B cell (primary cell): Measurements from ENCODE around the gene KCNJ18. TPM values are rescaled to one million over a fixed set of nuclear protein-coding genes. Genes with fewer than 3 reads are reported as not detected.
"Not testable (repeated sequence)": the region's sequence is repeated elsewhere in the genome, so short reads cannot be mapped to it uniquely, and the experiment has no call there.

Experiments
- ATAC-seq: fragments of 200-7000 bp; cut with Tn5 transposase; one replicate; pipeline ENCODE4 v1.10.0; 2021; ENCODE audit warnings: low read depth, mild to moderate bottlenecking, moderate number of reproducible peaks, moderate library complexity
- CTCF ChIA-PET: fragments of 350-600 bp; sonication (Branson Sonifier 250); formaldehyde crosslinking; loops from one replicate; lab custom pipeline; 2021; ENCODE audit warnings: antibody characterized with exemption, inconsistent platforms; lab: Charles Lee
- POLR2A ChIA-PET: fragments of 350-600 bp; sonication (Branson Sonifier 250); formaldehyde crosslinking; loops from one replicate; lab custom pipeline; 2021; ENCODE audit warnings: antibody characterized with exemption; lab: Charles Lee
- DNase-seq: peaks from one replicate; pipeline ENCODE4 v3.0.0; 2013
- H2AFZ ChIP-seq: 2 replicates; pipeline ENCODE4 v1.6.1; 2012; ENCODE audit warnings: mild to moderate bottlenecking, low read depth, low read length; ENCODE audit not compliant: insufficient read depth, poor library complexity, severe bottlenecking
- H3K27ac ChIP-seq, 2 donors: 1 replicate in 1 of 2; 2 replicates in 1 of 2; pipeline ENCODE4 v1.5.1; 2012 to 2013; ENCODE audit warnings: low read length in 2 of 2, mild to moderate bottlenecking in 2 of 2, moderate library complexity in 1 of 2
- H3K27me3 ChIP-seq, 4 experiments: fragments of 200-600 bp in 1 of 4; sonication (generic) in 1 of 4; replicated peaks in 1 of 4; 1 replicate in 2 of 4; 2 replicates in 2 of 4; pipeline versions ENCODE4 v1.6.1 to v1.7.0; 2013 to 2016; ENCODE audit warnings: low read length in 3 of 4, mild to moderate bottlenecking in 2 of 4, mixed read lengths in 1 of 4, moderate library complexity in 1 of 4; ENCODE audit not compliant: insufficient read depth in 4 of 4, control insufficient read depth in 3 of 4; ENCODE audit errors: control extremely low read depth in 1 of 4
- H3K36me3 ChIP-seq, 2 experiments: replicated peaks in 1 of 2; 1 replicate in 1 of 2; 2 replicates in 1 of 2; pipeline versions ENCODE4 v1.6.1 to v1.7.1; 2013; ENCODE audit warnings: low read length in 1 of 2; ENCODE audit not compliant: insufficient read depth in 2 of 2, control insufficient read depth in 1 of 2; ENCODE audit errors: control extremely low read depth in 1 of 2, extremely low read depth in 1 of 2
- H3K4me1 ChIP-seq, 2 donors: fragments of 200-600 bp in 1 of 2; sonication (generic) in 1 of 2; 1 replicate in 1 of 2; 2 replicates in 1 of 2; pipeline versions ENCODE4 v1.5.1 to v1.6.1; 2013 to 2017; ENCODE audit warnings: low read length in 2 of 2; ENCODE audit not compliant: control insufficient read depth in 2 of 2, insufficient read depth in 2 of 2
- H3K4me2 ChIP-seq: replicated peaks from 2 replicates; pipeline ENCODE3; 2012; ENCODE audit warnings: mild to moderate bottlenecking, low read depth, low read length; ENCODE audit not compliant: poor library complexity, severe bottlenecking
- H3K4me3 ChIP-seq, 5 experiments: fragments of 200-600 bp in 1 of 5; sonication (generic) in 1 of 5; 1 replicate in 3 of 5; 2 replicates in 2 of 5; pipeline versions ENCODE4 v1.5.1 to v1.7.0; 2011 to 2016; ENCODE audit warnings: low read length in 4 of 5, mild to moderate bottlenecking in 4 of 5, low read depth in 2 of 5, control low read depth in 1 of 5, moderate library complexity in 1 of 5; ENCODE audit not compliant: insufficient read depth in 1 of 5; ENCODE audit errors: control extremely low read depth in 1 of 5, extremely low read depth in 1 of 5
- H3K79me2 ChIP-seq: fragments of 200-600 bp; sonication (generic); one replicate; pipeline ENCODE4 v1.6.0; 2016; ENCODE audit warnings: low read length; ENCODE audit not compliant: control insufficient read depth, insufficient read depth
- H3K9ac ChIP-seq: fragments of 200-600 bp; sonication (generic); 2 replicates; pipeline ENCODE4 v1.6.1; 2017; ENCODE audit warnings: mild to moderate bottlenecking, low read length, moderate library complexity
- H3K9me3 ChIP-seq, 3 donors: one replicate each; pipeline versions ENCODE4 v1.6.1 to v1.7.1; 2013; ENCODE audit warnings: low read length in 2 of 3; ENCODE audit not compliant: control insufficient read depth in 2 of 3, insufficient read depth in 1 of 3; ENCODE audit errors: control extremely low read depth in 1 of 3
- H4K20me1 ChIP-seq: 2 replicates; pipeline ENCODE4 v1.6.0; 2012; ENCODE audit warnings: mild to moderate bottlenecking, low read length; ENCODE audit not compliant: insufficient read depth, control insufficient read depth, poor library complexity, severe bottlenecking
- H3K27ac Mint-ChIP-seq: one replicate; pipeline ENCODE4 v1.8.0; 2021; ENCODE audit warnings: mixed read lengths
- H3K27me3 Mint-ChIP-seq: one replicate; pipeline ENCODE4 v1.8.0; 2021; ENCODE audit warnings: mixed read lengths
- H3K4me1 Mint-ChIP-seq: one replicate; pipeline ENCODE4 v1.8.0; 2021; ENCODE audit warnings: mixed read lengths
- H3K4me3 Mint-ChIP-seq: one replicate; pipeline ENCODE4 v1.8.0; 2021; ENCODE audit warnings: mixed read lengths
- H3K9me3 Mint-ChIP-seq: one replicate; pipeline ENCODE4 v1.8.0; 2022; ENCODE audit warnings: mixed read lengths; ENCODE audit not compliant: insufficient read depth
- EZH2 ChIP-seq: IDR thresholded peaks from 2 replicates; pipeline ENCODE4 v1.6.1; 2012; ENCODE audit warnings: borderline replicate concordance, low read depth, mild to moderate bottlenecking, moderate library complexity, low read length; ENCODE audit not compliant: insufficient read depth, poor library complexity, severe bottlenecking
- WGBS: methylation state at CpG from one replicate; pipeline ENCODE4 v1.1.5; 2013; ENCODE audit warnings: missing lambda C conversion rate; ENCODE audit not compliant: insufficient coverage; 5-methylcytosine and 5-hydroxymethylcytosine counted together
- intact Hi-C: fragments of 100-400 bp; cut with micrococcal nuclease; formaldehyde crosslinking; loops from one replicate; pipeline ENCODE4 v1.10.0; 2022
- polyA plus RNA-seq: library from polyadenylated mRNA; depleted of rRNA; stranded (reverse); fragments of >200 nt; gene quantifications from 2 replicates; pipeline ENCODE4 v1.2.3, GENCODE V29; 2012
- total RNA-seq, 2 donors: library from RNA; stranded (reverse); fragments of 120-200 nt in 1 of 2; gene quantifications; 1 replicate in 1 of 2; 2 replicates in 1 of 2; pipeline versions ENCODE4 v1.2.3 to v1.2.4, GENCODE V29; 2013 to 2022
- TF ChIP-seq, protein P1 (sequence below): fragments of 200-600 bp; IDR thresholded peaks from one replicate; pipeline ENCODE4 v1.8.0; 2022; ENCODE audit warnings: antibody characterized with exemption, mild to moderate bottlenecking

KCNJ18 gene
- total and polyA plus RNA-seq, 2 donors (not counting 1 experiment from before 2014, with no cell fraction given), result not detected

DNA sequence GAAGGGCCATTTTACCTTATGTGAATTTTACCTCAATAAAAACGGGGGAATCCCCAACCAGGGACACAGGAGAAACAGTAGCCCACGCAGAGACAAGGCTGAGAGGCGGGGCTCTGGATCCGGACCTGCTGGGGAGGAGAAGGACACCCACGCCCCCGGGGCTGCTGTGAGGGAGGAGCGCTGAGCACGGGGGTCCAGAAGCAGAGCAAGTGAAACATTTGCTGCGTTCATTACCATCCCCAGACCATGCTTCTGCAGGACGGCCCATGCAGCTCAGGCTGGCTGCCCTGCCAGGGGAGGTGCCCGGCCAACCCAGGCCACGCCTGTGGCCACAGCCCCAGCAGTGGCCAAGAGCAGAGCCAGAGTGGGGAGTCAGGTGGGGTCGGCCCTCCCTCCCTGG, 50.0 kb downstream of the KCNJ18 start:
- TF ChIP-seq, protein P1, sequence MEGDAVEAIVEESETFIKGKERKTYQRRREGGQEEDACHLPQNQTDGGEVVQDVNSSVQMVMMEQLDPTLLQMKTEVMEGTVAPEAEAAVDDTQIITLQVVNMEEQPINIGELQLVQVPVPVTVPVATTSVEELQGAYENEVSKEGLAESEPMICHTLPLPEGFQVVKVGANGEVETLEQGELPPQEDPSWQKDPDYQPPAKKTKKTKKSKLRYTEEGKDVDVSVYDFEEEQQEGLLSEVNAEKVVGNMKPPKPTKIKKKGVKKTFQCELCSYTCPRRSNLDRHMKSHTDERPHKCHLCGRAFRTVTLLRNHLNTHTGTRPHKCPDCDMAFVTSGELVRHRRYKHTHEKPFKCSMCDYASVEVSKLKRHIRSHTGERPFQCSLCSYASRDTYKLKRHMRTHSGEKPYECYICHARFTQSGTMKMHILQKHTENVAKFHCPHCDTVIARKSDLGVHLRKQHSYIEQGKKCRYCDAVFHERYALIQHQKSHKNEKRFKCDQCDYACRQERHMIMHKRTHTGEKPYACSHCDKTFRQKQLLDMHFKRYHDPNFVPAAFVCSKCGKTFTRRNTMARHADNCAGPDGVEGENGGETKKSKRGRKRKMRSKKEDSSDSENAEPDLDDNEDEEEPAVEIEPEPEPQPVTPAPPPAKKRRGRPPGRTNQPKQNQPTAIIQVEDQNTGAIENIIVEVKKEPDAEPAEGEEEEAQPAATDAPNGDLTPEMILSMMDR, result no peak
- no peak for TF ChIP-seq EZH2

DNA sequence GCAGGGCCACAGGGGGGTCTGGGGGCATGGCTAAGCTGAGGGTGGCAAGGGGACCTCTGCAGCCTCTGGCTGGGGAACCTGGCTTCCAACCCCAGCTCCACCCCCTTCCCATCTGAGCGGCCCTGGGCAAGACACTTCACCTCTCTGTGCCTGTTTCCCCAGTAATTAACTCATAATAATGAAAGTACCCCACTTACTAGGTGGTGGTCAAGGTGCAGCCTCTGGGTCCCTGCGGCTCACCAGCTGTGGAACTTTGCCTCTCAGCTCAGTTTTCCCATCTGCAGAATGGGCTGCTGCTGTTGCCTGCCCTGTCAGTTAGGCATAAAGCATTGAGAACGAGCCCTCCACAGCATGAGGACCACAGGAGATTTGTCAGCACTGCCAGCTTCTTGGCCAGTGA, 51.8 kb downstream of the KCNJ18 start:
- H3K79me2 ChIP-seq, H3K27me3 Mint-ChIP-seq, H3K4me3 Mint-ChIP-seq, ATAC-seq, H3K4me3 ChIP-seq, H3K27ac ChIP-seq, H3K9me3 ChIP-seq, CTCF ChIA-PET, POLR2A ChIA-PET, H3K36me3 ChIP-seq, H3K9me3 Mint-ChIP-seq, H3K4me2 ChIP-seq, H3K27ac Mint-ChIP-seq, intact Hi-C loops, H4K20me1 ChIP-seq, H3K27me3 ChIP-seq, DNase-seq, H3K9ac ChIP-seq, H3K4me1 ChIP-seq, H3K4me1 Mint-ChIP-seq, H2AFZ ChIP-seq: not testable (repeated sequence)
- no CpG with 5 or more reads among the region's 3 CpGs for WGBS

More for the DNA sequence above, 50.0 kb downstream of the KCNJ18 start:
- DNase-seq, result no peak
- Histone ChIP-seq H2AFZ (no peak overlapping the region), H3K27me3 (no peaks in the 10 kb centered on the region), H3K9me3 (peaks cover 0 to under 1% (median 0%) of the 10 kb centered on the region in 3 donors), H3K4me1 (no peaks in the 10 kb centered on the region), H3K79me2 (no peaks in the 10 kb centered on the region), H3K4me3 (no peak overlapping the region), H3K4me2 (no peak overlapping the region), H3K27ac (no peak overlapping the region), H4K20me1 (no peaks in the 10 kb centered on the region), H3K9ac (no peak overlapping the region), H3K36me3 (no peaks in the 10 kb centered on the region)
- intact Hi-C loops, result no loop called here
- 61% methylated on average over 6 of the region's 13 CpGs for WGBS
- no peak overlapping the region for H3K4me3 Mint-ChIP-seq
- no peaks in the 10 kb centered on the region for H3K27me3 Mint-ChIP-seq
- ATAC-seq, result no peak
- ChIA-PET POLR2A (no interaction called here), CTCF (no interaction called here)
- H3K4me1 Mint-ChIP-seq, result no peaks in the 10 kb centered on the region
- no peak overlapping the region for H3K27ac Mint-ChIP-seq
- H3K9me3 Mint-ChIP-seq, result no peaks in the 10 kb centered on the region

DNA sequence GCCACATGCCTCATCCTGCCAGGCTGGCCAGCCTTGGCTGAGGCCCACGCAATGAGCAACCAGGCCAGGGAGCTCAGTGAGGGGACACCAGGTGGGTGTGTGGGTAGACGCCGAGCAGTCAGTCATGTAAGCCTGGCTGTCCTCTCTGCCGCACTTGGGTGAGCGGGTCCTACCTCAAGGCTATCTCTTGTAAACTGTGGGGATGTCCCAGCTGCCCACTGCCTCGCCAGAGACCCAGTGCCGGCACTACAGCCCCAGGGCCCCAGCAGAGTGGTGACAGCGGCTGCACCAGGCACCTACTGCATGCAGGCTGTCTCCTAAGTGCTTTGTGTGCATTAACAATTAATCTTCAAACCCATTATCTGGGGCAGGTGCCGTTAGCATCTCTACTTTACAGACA, 52.3 kb downstream of the KCNJ18 start:
- ATAC-seq, CTCF ChIA-PET: not testable (repeated sequence)

More for the DNA sequence above, 52.3 kb downstream of the KCNJ18 start:
- H3K27me3 ChIP-seq, H3K4me2 ChIP-seq, POLR2A ChIA-PET, H3K9me3 Mint-ChIP-seq, H3K4me1 Mint-ChIP-seq, DNase-seq, H3K9ac ChIP-seq, H3K36me3 ChIP-seq, H3K4me3 Mint-ChIP-seq, H4K20me1 ChIP-seq, H3K27ac ChIP-seq, H3K27me3 Mint-ChIP-seq, intact Hi-C loops, H3K79me2 ChIP-seq, H3K4me3 ChIP-seq, H2AFZ ChIP-seq, H3K27ac Mint-ChIP-seq, H3K4me1 ChIP-seq, H3K9me3 ChIP-seq: not testable (repeated sequence)
- WGBS, result no CpG with 5 or more reads among the region's 9 CpGs
